Thyroid gland (tissue), 4 donors: ENCODE measurements around the gene ACSL3.

Experiments
- POLR2A ChIP-seq, 2 donors: fragments of 450-650 bp; IDR thresholded peaks; one replicate each; pipeline ENCODE4 v1.6.1; 2017; ENCODE audit warnings: antibody characterized with exemption in 2 of 2, mild to moderate bottlenecking in 2 of 2, moderate library complexity in 1 of 2
- TF ChIP-seq, protein P1 (sequence below), 6 experiments: fragments of 200-600 bp in 3 of 6; fragments of 450-650 bp in 3 of 6; sonication (generic) in 3 of 6; IDR thresholded peaks; one replicate each; pipeline ENCODE4 v1.5.1; 2016 to 2019; ENCODE audit warnings: antibody characterized with exemption in 6 of 6, mild to moderate bottlenecking in 2 of 6, inconsistent platforms in 1 of 6, moderate library complexity in 1 of 6

DNA sequence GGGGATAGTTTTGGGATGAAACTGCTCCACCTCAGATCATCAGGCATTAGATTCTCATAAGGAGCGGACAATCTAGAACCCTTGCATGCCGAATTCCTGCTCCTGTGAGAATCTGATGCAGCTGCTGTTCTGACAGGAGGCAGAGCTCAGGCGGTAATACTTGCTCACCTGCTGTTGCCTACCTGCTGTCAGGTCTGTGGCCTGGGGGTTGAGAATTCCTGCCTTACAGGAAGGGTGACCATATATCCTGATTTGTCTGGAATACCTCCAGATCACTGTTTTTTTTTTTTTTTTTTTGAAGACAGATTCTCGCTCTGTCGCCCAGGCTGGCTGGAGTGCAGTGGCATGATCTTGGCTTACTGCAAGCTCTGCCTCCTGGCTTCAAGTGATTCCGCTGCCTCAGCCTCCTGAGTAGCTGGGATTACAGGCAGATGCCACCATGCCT, 21.7 kb downstream of the ACSL3 start:
- TF ChIP-seq, protein P1, sequence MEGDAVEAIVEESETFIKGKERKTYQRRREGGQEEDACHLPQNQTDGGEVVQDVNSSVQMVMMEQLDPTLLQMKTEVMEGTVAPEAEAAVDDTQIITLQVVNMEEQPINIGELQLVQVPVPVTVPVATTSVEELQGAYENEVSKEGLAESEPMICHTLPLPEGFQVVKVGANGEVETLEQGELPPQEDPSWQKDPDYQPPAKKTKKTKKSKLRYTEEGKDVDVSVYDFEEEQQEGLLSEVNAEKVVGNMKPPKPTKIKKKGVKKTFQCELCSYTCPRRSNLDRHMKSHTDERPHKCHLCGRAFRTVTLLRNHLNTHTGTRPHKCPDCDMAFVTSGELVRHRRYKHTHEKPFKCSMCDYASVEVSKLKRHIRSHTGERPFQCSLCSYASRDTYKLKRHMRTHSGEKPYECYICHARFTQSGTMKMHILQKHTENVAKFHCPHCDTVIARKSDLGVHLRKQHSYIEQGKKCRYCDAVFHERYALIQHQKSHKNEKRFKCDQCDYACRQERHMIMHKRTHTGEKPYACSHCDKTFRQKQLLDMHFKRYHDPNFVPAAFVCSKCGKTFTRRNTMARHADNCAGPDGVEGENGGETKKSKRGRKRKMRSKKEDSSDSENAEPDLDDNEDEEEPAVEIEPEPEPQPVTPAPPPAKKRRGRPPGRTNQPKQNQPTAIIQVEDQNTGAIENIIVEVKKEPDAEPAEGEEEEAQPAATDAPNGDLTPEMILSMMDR (IDR thresholded peaks at IDR 0.05) = no peak
- no peak for TF ChIP-seq POLR2A (IDR thresholded peaks at IDR 0.05)
